HEK293T (cell line): ENCODE measurements around the gene RTP5.

Experiments
- ARNT ChIP-seq: fragments of 450-650 bp; IDR thresholded peaks from 2 replicates; pipeline ENCODE4 v1.6.1; 2017; ENCODE audit warnings: mild to moderate bottlenecking
- BHLHE40 ChIP-seq: fragments of 450-650 bp; IDR thresholded peaks from 2 replicates; pipeline ENCODE4 v1.6.1; 2016; ENCODE audit warnings: mild to moderate bottlenecking, moderate library complexity, borderline replicate concordance
- CTBP1 ChIP-seq: fragments of 450-650 bp; IDR thresholded peaks from 2 replicates; pipeline ENCODE4 v1.6.1; 2016; ENCODE audit warnings: borderline replicate concordance
- ELF4 ChIP-seq: fragments of 450-650 bp; IDR thresholded peaks from 2 replicates; pipeline ENCODE4 v1.6.1; 2017; ENCODE audit warnings: antibody characterized with exemption
- FOXK2 ChIP-seq: fragments of 450-650 bp; IDR thresholded peaks from 2 replicates; pipeline ENCODE4 v1.6.1; 2016; ENCODE audit warnings: mild to moderate bottlenecking
- FOXM1 ChIP-seq: fragments of 450-650 bp; IDR thresholded peaks from 2 replicates; pipeline ENCODE4 v1.6.1; 2017; ENCODE audit warnings: mild to moderate bottlenecking, borderline replicate concordance
- HDGF ChIP-seq: fragments of 450-650 bp; IDR thresholded peaks from 2 replicates; pipeline ENCODE4 v1.6.1; 2017; ENCODE audit warnings: antibody characterized with exemption, borderline replicate concordance
- LEF1 ChIP-seq: fragments of 450-650 bp; IDR thresholded peaks from 2 replicates; pipeline ENCODE4 v1.6.1; 2017; ENCODE audit warnings: mild to moderate bottlenecking, borderline replicate concordance
- NFRKB ChIP-seq: fragments of 450-650 bp; IDR thresholded peaks from 2 replicates; pipeline ENCODE4 v1.6.1; 2016; ENCODE audit warnings: mild to moderate bottlenecking, moderate library complexity
- SP1 ChIP-seq: fragments of 450-650 bp; IDR thresholded peaks from 2 replicates; pipeline ENCODE4 v1.6.1; 2017
- SUZ12 ChIP-seq: fragments of 450-650 bp; IDR thresholded peaks from 2 replicates; pipeline ENCODE4 v1.6.1; 2016; ENCODE audit warnings: mild to moderate bottlenecking
- ZNF384 ChIP-seq: fragments of 450-650 bp; IDR thresholded peaks from 2 replicates; pipeline ENCODE4 v1.6.1; 2016
- TF ChIP-seq, protein P1 (sequence below): fragments of 450-650 bp; IDR thresholded peaks from 2 replicates; pipeline ENCODE4 v1.6.1; 2016

DNA sequence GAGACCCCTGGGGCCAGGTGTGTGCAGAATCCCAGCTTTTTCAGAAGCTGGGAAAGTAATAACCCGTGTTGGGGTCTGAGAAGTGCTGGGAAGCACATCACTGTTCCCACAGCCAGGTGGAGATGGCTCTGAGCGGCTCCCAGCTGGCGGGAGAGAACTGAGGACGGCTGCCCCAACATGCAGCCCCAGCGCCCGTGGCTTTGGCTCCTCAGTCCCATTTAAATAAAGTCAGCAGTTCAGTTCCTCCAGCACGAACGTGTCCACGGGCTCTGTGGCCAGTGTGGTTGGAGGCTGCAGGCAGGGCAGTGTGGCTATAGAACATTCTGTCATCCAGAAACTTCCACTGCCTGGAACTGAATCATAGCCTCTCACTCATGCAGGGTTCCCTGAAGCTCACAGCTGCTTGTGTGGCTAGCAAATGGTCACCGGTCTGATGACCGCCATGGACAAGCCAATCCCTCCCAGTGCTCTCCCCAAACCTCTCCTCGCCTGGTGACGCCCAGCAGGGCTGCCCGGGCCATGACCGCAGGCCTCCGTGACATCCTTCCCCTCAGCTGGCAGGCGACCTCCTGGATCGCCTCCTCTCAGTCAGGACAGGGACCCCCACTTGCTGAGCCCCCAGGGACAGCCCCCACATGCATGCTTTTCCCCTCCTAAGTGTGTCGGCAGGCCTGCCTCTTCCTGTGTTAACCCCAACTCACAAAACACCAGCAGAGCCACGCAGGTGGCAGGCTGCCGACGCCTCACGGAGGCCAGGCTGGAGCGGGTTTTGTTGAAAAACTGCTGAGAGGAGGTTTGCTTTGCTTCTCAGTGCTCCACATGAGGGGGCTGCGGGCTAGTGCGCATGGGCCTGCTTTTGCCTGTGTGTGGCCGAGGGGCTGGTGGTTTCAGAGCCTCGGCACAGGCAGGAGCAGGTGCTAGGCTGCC lies 1.3 kb downstream of the RTP5 start:
- TF ChIP-seq SP1 (no peak), BHLHE40 (no peak), FOXK2 (no peak), CTBP1 (no peak), LEF1 (no peak), ARNT (no peak), SUZ12 (no peak), FOXM1 (no peak), NFRKB (no peak), ZNF384 (no peak), ELF4 (no peak), HDGF (no peak)
- TF ChIP-seq, protein P1, sequence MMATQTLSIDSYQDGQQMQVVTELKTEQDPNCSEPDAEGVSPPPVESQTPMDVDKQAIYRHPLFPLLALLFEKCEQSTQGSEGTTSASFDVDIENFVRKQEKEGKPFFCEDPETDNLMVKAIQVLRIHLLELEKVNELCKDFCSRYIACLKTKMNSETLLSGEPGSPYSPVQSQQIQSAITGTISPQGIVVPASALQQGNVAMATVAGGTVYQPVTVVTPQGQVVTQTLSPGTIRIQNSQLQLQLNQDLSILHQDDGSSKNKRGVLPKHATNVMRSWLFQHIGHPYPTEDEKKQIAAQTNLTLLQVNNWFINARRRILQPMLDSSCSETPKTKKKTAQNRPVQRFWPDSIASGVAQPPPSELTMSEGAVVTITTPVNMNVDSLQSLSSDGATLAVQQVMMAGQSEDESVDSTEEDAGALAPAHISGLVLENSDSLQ: no peak
